HG02840 (cell line): ENCODE data around the gene MRAP2.
"Not testable (repeated sequence)": the region's sequence is repeated elsewhere in the genome, so short reads cannot be mapped to it uniquely, and the experiment has no call there.

Source experiments
- ATAC-seq: cut with Tn5 transposase; IDR thresholded peaks from one replicate; pipeline ENCODE4 v1.9.1; 2021; ENCODE audit warnings: mild to moderate bottlenecking, moderate library complexity, moderate number of reproducible peaks; ENCODE audit not compliant: unreplicated experiment, low FRiP score

Gene MRAP2

GRCh38 chr6:84068873-84069272 lies 35.3 kb downstream of the MRAP2 start:
- not testable (repeated sequence) for ATAC-seq

- no peak for ATAC-seq
Measured at GRCh38 chr6:84072442-84072997, 38.9 kb downstream of the MRAP2 start.

GRCh38 chr6:84074988-84075781 lies 41.6 kb downstream of the MRAP2 start:
- ATAC-seq: no peak

- no peak for ATAC-seq
Measured at GRCh38 chr6:84077645-84078044, 44.1 kb downstream of the MRAP2 start.

- ATAC-seq: no peak
Measured at GRCh38 chr6:84078335-84078734, 44.8 kb downstream of the MRAP2 start.

GRCh38 chr6:84081222-84081621 lies 47.6 kb downstream of the MRAP2 start:
- no peak for ATAC-seq

GRCh38 chr6:84082689-84083265 lies 49.2 kb downstream of the MRAP2 start:
- no peak for ATAC-seq

GRCh38 chr6:84084705-84085104 lies 51.1 kb downstream of the MRAP2 start:
- ATAC-seq: not testable (repeated sequence)

GRCh38 chr6:84086056-84086455 lies 52.5 kb downstream of the MRAP2 start:
- ATAC-seq: no peak

- no peak for ATAC-seq
Measured at GRCh38 chr6:84086545-84087429, 53.2 kb downstream of the MRAP2 start.

- no peak for ATAC-seq
Measured at GRCh38 chr6:84089081-84089480, 55.5 kb downstream of the MRAP2 start.

GRCh38 chr6:84089552-84089951 lies 56.0 kb downstream of the MRAP2 start:
- no peak for ATAC-seq

GRCh38 chr6:84093441-84094435 lies 60.2 kb downstream of the MRAP2 start:
- no peak for ATAC-seq

- ATAC-seq: no peak
Measured at GRCh38 chr6:84095156-84095555, 61.6 kb downstream of the MRAP2 start.

- ATAC-seq: no peak
Measured at GRCh38 chr6:84103029-84103428, 69.5 kb downstream of the MRAP2 start.

GRCh38 chr6:84105215-84105924 lies 71.8 kb downstream of the MRAP2 start:
- ATAC-seq: not testable (repeated sequence)

- no peak for ATAC-seq
Measured at GRCh38 chr6:84107495-84107894, 73.9 kb downstream of the MRAP2 start.

GRCh38 chr6:84111351-84111750 lies 77.8 kb downstream of the MRAP2 start:
- not testable (repeated sequence) for ATAC-seq
